Vagina (tissue), 2 donors: ENCODE results near the gene PHF21B.

Experiments used
- CTCF ChIP-seq, 3 experiments: fragments of 450-650 bp in 2 of 3; fragments of 200-600 bp in 1 of 3; sonication (generic) in 1 of 3; IDR thresholded peaks; one replicate each; pipeline ENCODE4 v1.5.1; 2017 to 2019; ENCODE audit warnings: antibody characterized with exemption in 3 of 3, mild to moderate bottlenecking in 2 of 3, moderate library complexity in 2 of 3
- POLR2A ChIP-seq, 2 donors: fragments of 450-650 bp; IDR thresholded peaks; one replicate each; pipeline ENCODE4 v1.6.1; 2017; ENCODE audit warnings: antibody characterized with exemption in 2 of 2, mild to moderate bottlenecking in 2 of 2, moderate library complexity in 2 of 2
- POLR2AphosphoS5 ChIP-seq, 2 donors: sonication (generic); formaldehyde crosslinking; IDR thresholded peaks; one replicate each; pipeline ENCODE4 v1.9.0; 2017; ENCODE audit warnings: antibody characterized with exemption in 2 of 2, mild to moderate bottlenecking in 2 of 2, low read depth in 1 of 2; ENCODE audit not compliant: insufficient read depth in 1 of 2

- no peak for TF ChIP-seq CTCF (IDR thresholded peaks at IDR 0.05)
- TF ChIP-seq POLR2A (IDR thresholded peaks at IDR 0.05) = no peak
- TF ChIP-seq POLR2AphosphoS5 (IDR thresholded peaks at IDR 0.05; ENCODE audit: insufficient read depth in 1 of 2, low read depth in 1 of 2) = no peak
These were observed 79.1 kb downstream of the PHF21B start for GRCh38 chr22:44930711-44931035.
